Tibial nerve (tissue), 3 donors: ENCODE measurements around the gene USP30.

ENCODE experiments used
- POLR2A ChIP-seq, 2 donors: fragments of 450-650 bp; IDR thresholded peaks; one replicate each; pipeline ENCODE4 v1.6.1; 2017; ENCODE audit warnings: antibody characterized with exemption in 2 of 2, mild to moderate bottlenecking in 2 of 2, moderate library complexity in 2 of 2
- TF ChIP-seq, protein P1 (sequence below), 5 experiments: fragments of 200-600 bp in 3 of 5; fragments of 450-650 bp in 2 of 5; sonication (generic) in 3 of 5; IDR thresholded peaks; one replicate each; pipeline ENCODE4 v1.5.1; 2016 to 2019; ENCODE audit warnings: antibody characterized with exemption in 5 of 5, mild to moderate bottlenecking in 3 of 5, moderate library complexity in 2 of 5

DNA sequence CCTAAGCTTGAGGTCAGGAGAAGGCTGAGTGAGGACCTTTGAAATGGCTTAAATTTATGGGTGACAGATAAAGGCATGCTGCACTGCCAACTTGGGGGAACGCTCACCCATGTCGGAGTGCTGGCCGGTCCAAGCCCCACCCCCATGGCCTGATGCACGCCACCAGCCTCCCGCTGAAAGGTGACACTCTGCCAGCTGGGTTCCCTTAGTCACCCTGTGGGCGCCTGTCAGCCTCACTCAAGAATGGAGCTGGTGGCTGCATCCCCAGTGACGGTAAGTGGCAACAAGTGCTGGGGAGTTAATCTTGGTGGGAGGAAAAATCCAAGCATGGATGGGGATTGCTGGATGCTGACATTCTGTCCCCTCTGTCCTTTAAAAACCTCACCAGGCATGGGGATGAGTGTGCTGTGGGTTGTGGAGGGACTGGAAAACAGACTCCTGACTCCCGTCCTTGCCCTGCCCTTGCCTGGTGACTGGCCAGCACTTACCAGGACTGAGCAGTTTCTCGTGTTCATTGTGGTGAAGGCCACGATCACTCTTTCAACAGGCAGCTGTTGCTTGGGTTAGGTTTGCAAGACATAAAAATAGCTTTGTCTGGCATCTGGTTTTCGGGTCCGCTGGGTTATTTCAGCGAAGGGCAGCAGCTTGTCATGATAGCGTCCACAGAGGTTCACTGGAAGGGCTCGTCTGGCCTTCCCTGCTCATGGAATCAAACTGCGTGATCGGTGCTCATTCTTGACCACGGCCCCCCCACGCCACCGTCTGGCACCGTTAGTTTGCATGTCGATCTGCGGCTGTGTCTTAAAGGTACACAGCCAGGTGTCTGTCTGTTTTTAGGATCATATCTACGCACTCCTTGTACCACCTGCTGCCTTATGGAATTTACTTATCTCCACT is 79.0 kb downstream of the USP30 start:
- TF ChIP-seq, protein P1, sequence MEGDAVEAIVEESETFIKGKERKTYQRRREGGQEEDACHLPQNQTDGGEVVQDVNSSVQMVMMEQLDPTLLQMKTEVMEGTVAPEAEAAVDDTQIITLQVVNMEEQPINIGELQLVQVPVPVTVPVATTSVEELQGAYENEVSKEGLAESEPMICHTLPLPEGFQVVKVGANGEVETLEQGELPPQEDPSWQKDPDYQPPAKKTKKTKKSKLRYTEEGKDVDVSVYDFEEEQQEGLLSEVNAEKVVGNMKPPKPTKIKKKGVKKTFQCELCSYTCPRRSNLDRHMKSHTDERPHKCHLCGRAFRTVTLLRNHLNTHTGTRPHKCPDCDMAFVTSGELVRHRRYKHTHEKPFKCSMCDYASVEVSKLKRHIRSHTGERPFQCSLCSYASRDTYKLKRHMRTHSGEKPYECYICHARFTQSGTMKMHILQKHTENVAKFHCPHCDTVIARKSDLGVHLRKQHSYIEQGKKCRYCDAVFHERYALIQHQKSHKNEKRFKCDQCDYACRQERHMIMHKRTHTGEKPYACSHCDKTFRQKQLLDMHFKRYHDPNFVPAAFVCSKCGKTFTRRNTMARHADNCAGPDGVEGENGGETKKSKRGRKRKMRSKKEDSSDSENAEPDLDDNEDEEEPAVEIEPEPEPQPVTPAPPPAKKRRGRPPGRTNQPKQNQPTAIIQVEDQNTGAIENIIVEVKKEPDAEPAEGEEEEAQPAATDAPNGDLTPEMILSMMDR (IDR thresholded peaks at IDR 0.05) = no peak
- TF ChIP-seq POLR2A (IDR thresholded peaks at IDR 0.05) = no peak
